ENCODE data around the gene PARP11.

The PARP11 gene

GRCh38 chr12:3872800-3873636 lies at the start of gene PARP11:
PARP11 (minus strand) TSS chr12:3873399; CDS start chr12:3873229, 170 bp downstream.
- DNase-seq (ENCODE audit: low read depth), result peak; percentile 94

GRCh38 chr12:3922033-3922432 lies 48.8 kb upstream of the PARP11 start:
- DNase-seq (ENCODE audit: low read depth), result no peak

GRCh38 chr12:3921526-3921925 lies 48.3 kb upstream of the PARP11 start:
- no peak for DNase-seq (ENCODE audit: low read depth)

GRCh38 chr12:3921151-3921471 lies 47.9 kb upstream of the PARP11 start:
- DNase-seq (ENCODE audit: low read depth), result no peak

GRCh38 chr12:3920351-3921150 lies 47.4 kb upstream of the PARP11 start:
- DNase-seq (ENCODE audit: low read depth), result no peak

- no peak for DNase-seq (ENCODE audit: low read depth)
Observed at GRCh38 chr12:3913278-3913677, 40.1 kb upstream of the PARP11 start.

- DNase-seq (ENCODE audit: low read depth), result no peak
Observed at GRCh38 chr12:3912863-3913262, 39.7 kb upstream of the PARP11 start.

GRCh38 chr12:3911409-3911808 lies 38.2 kb upstream of the PARP11 start:
- no peak for DNase-seq (ENCODE audit: low read depth)

- no peak for DNase-seq (ENCODE audit: low read depth)
Observed at GRCh38 chr12:3905664-3906063, 32.5 kb upstream of the PARP11 start.

GRCh38 chr12:3904999-3905398 lies 31.8 kb upstream of the PARP11 start:
- no peak for DNase-seq (ENCODE audit: low read depth)

GRCh38 chr12:3902921-3903320 lies 29.7 kb upstream of the PARP11 start:
- DNase-seq (ENCODE audit: low read depth), result no peak

GRCh38 chr12:3901116-3901515 lies 27.9 kb upstream of the PARP11 start:
- no peak for DNase-seq (ENCODE audit: low read depth)

GRCh38 chr12:3898756-3899155 lies 25.6 kb upstream of the PARP11 start:
- DNase-seq (ENCODE audit: low read depth), result no peak

GRCh38 chr12:3897371-3897971 lies 24.3 kb upstream of the PARP11 start:
- no peak for DNase-seq (ENCODE audit: low read depth)

- DNase-seq (ENCODE audit: low read depth), result no peak
Observed at GRCh38 chr12:3896801-3897351, 23.7 kb upstream of the PARP11 start.

GRCh38 chr12:3896356-3896755 lies 23.2 kb upstream of the PARP11 start:
- DNase-seq (ENCODE audit: low read depth), result no peak

- DNase-seq (ENCODE audit: low read depth), result no peak
Observed at GRCh38 chr12:3892631-3893030, 19.4 kb upstream of the PARP11 start.

- no peak for DNase-seq (ENCODE audit: low read depth)
Observed at GRCh38 chr12:3891201-3891600, 18.0 kb upstream of the PARP11 start.

- DNase-seq (ENCODE audit: low read depth), result no peak
Observed at GRCh38 chr12:3888659-3889058, 15.5 kb upstream of the PARP11 start.

- no peak for DNase-seq (ENCODE audit: low read depth)
Observed at GRCh38 chr12:3885277-3886094, 12.3 kb upstream of the PARP11 start.

GRCh38 chr12:3884671-3885070 lies 11.5 kb upstream of the PARP11 start:
- no peak for DNase-seq (ENCODE audit: low read depth)

Data from T-helper 22 cell (primary cell).